Measurements from ENCODE around the gene TTLL9.

The TTLL9 gene

GRCh38 chr20:31838646-31839292 lies 31.7 kb upstream of the TTLL9 start:
- TF ChIP-seq CTCF (conservative IDR thresholded peaks at IDR 0.05) = no peak
- TF ChIP-seq ZFX (IDR thresholded peaks at IDR 0.05) = no peak
- no peak overlapping the region for H3K27ac ChIP-seq

GRCh38 chr20:31839782-31840487 lies 30.5 kb upstream of the TTLL9 start:
- TF ChIP-seq ZFX (IDR thresholded peaks at IDR 0.05) (no peak), CTCF (conservative IDR thresholded peaks at IDR 0.05) (no peak)
- no peak overlapping the region for H3K27ac ChIP-seq

GRCh38 chr20:31840906-31841816 lies 29.3 kb upstream of the TTLL9 start:
- H3K27ac ChIP-seq = no peak overlapping the region
- TF ChIP-seq ZFX (IDR thresholded peaks at IDR 0.05) (no peak), CTCF (conservative IDR thresholded peaks at IDR 0.05) (no peak)

- TF ChIP-seq CTCF (conservative IDR thresholded peaks at IDR 0.05) (no peak), ZFX (IDR thresholded peaks at IDR 0.05) (no peak)
- H3K27ac ChIP-seq = no peak overlapping the region
Measured at GRCh38 chr20:31841928-31842327, 28.5 kb upstream of the TTLL9 start.

- TF ChIP-seq ZFX (IDR thresholded peaks at IDR 0.05) = no peak
- no peak for TF ChIP-seq CTCF (conservative IDR thresholded peaks at IDR 0.05)
- H3K27ac ChIP-seq = no peak overlapping the region
Measured at GRCh38 chr20:31842471-31843157, 27.8 kb upstream of the TTLL9 start.

GRCh38 chr20:31843288-31843687 lies 27.1 kb upstream of the TTLL9 start:
- H3K27ac ChIP-seq = no peak overlapping the region
- TF ChIP-seq ZFX (IDR thresholded peaks at IDR 0.05) = no peak
- TF ChIP-seq CTCF (conservative IDR thresholded peaks at IDR 0.05) = no peak
